Measurements from ENCODE around the gene JAK1. TPM values are rescaled to one million over a fixed set of nuclear protein-coding genes. Genes with fewer than 3 reads are reported as not detected.

Gene JAK1
- total and polyA plus RNA-seq, 2 donors (not counting 3 experiments of a cell fraction or from before 2014, with no cell fraction given), result 68.8 to 177 TPM

DNA sequence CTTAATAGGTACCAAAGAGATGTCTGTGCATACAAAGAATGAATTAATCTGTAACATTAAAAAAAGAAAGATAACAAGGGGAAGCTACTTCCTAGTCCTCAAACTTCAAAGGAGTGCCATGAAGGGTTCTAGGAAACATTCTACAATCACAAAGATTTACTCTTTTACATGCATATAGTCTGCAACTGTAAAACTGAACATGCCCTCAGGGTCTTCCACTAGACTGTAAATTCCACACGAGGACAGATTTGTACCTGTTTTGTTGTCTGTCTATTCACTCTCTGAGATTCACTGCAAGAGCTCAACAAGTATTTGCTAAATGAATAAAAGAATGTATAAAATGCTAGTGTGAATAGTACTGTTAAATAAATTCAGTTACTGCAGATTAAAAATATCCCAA is 4.4 kb downstream of the JAK1 start:
- H4K20me1 ChIP-seq (replicated peaks; ENCODE audit: control insufficient read depth, extremely low read depth, insufficient read depth, low read length), result no peaks in the 10 kb centered on the region
- intact Hi-C loops (cut with micrococcal nuclease) (loop anchor here (1.0 to 10.0 kb wide), 4 partner anchors 64 to 697 kb away; no protein-coding TSS in a partner anchor), dilution Hi-C loops (cut with MboI; ENCODE audit: extremely low pct_ligation_motif_present, low sequenced_read_pairs) (no loop called here)
- H3K4me2 ChIP-seq (ENCODE audit: insufficient read depth, low read length), result peak overlapping the region; percentile 2
- no peak overlapping the region for H3K27ac ChIP-seq (ENCODE audit: insufficient read depth, low read depth, low read length)
- H3K27me3 ChIP-seq (ENCODE audit: control insufficient read depth in 2 of 2, insufficient read depth in 2 of 2, low read length in 2 of 2), result no peaks in the 10 kb centered on the region
- H2AFZ ChIP-seq (ENCODE audit: low read depth, low read length), result no peak overlapping the region
- no TSS peak for BruUV-seq (replicated peaks)
- no peak overlapping the region for H3K4me3 ChIP-seq (replicated peaks in 1 of 3; ENCODE audit: insufficient read depth in 1 of 3, low read depth in 1 of 3, low read length in 3 of 3)
- CTCF ChIA-PET, result interaction anchor here (1.0 to 2.2 kb wide), 7 partner anchors 12 to 106 kb away, joined by 3 to 7 read pairs (median 5); no protein-coding TSS in a partner anchor
- POLR2A ChIA-PET, result no interaction called here
- FAIRE-seq, result no peak
- H3K9me1 ChIP-seq (replicated peaks; ENCODE audit: control insufficient read depth, extremely low read depth, insufficient read depth, low read length), result no peaks in the 10 kb centered on the region
- TF ChIP-seq EZH2 (IDR thresholded peaks at IDR 0.05; ENCODE audit: borderline replicate concordance, low read depth, low read length, severe bottlenecking), result no peak
- H3K79me2 ChIP-seq (ENCODE audit: control insufficient read depth, insufficient read depth, low read length), result peaks cover 90% of the 10 kb centered on the region
- no peaks in the 10 kb centered on the region for H3K36me3 ChIP-seq (ENCODE audit: control insufficient read depth in 2 of 2, extremely low read depth in 1 of 2, insufficient read depth in 2 of 2, low read length in 2 of 2)
- no peaks in the 10 kb centered on the region for H3K9me3 ChIP-seq (replicated peaks; ENCODE audit: control insufficient read depth, insufficient read depth, low read length)
- H3K9ac ChIP-seq (replicated peaks; ENCODE audit: extremely low read depth, insufficient read depth, low read length), result no peak overlapping the region
- peaks cover 31% of the 10 kb centered on the region for H3K4me1 ChIP-seq (ENCODE audit: control insufficient read depth, extremely low read depth, insufficient read depth, low read length)
- DNase-seq (ENCODE audit: low read depth, low spot score), result no peak

DNA sequence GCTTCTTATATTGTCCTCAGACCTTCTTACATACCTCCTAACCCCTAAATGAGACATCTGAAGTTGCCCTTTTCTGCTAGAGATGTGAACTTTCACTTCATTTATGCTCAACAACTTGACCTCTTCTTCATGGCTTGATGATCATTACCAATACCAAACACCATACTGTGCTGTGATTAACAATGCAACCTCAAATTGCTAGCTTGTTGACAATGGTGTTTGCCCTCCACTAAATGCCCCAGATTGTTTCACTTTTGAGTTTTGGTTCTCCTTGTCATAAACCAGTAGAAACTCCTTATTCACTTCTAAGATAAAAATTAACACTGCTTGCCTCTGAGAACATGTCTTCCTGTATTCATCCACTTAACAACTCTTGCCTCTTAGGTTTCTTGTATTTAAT is 5.6 kb downstream of the JAK1 start:
- POLR2A ChIA-PET, result no interaction called here
- Histone ChIP-seq H3K36me3 (ENCODE audit: control insufficient read depth in 2 of 2, extremely low read depth in 1 of 2, insufficient read depth in 2 of 2, low read length in 2 of 2) (no peaks in the 10 kb centered on the region), H3K9me3 (replicated peaks; ENCODE audit: control insufficient read depth, insufficient read depth, low read length) (no peaks in the 10 kb centered on the region), H3K9me1 (replicated peaks; ENCODE audit: control insufficient read depth, extremely low read depth, insufficient read depth, low read length) (no peaks in the 10 kb centered on the region), H3K4me2 (ENCODE audit: insufficient read depth, low read length) (no peak overlapping the region), H3K27me3 (ENCODE audit: control insufficient read depth in 2 of 2, insufficient read depth in 2 of 2, low read length in 2 of 2) (no peaks in the 10 kb centered on the region), H4K20me1 (replicated peaks; ENCODE audit: control insufficient read depth, extremely low read depth, insufficient read depth, low read length) (peaks cover 4% of the 10 kb centered on the region), H3K4me1 (ENCODE audit: control insufficient read depth, extremely low read depth, insufficient read depth, low read length) (peaks cover 29% of the 10 kb centered on the region), H3K79me2 (ENCODE audit: control insufficient read depth, insufficient read depth, low read length) (peaks cover 97% of the 10 kb centered on the region), H2AFZ (ENCODE audit: low read depth, low read length) (no peak overlapping the region), H3K9ac (replicated peaks; ENCODE audit: extremely low read depth, insufficient read depth, low read length) (no peak overlapping the region), H3K27ac (ENCODE audit: insufficient read depth, low read depth, low read length) (no peak overlapping the region), H3K4me3 (replicated peaks in 1 of 3; ENCODE audit: insufficient read depth in 1 of 3, low read depth in 1 of 3, low read length in 3 of 3) (no peak overlapping the region)
- DNase-seq (ENCODE audit: low read depth, low spot score) (no peak), FAIRE-seq (no peak)
- CTCF ChIA-PET, result interaction anchor here (1.4 to 2.0 kb wide), 2 partner anchors 26 to 62 kb away, joined by 3 to 7 read pairs; no protein-coding TSS in a partner anchor
- BruUV-seq (replicated peaks), result no TSS peak
- intact Hi-C loops (cut with micrococcal nuclease), result loop anchor here (10.0 kb wide), 1 partner anchor 696 kb away; no protein-coding TSS in a partner anchor
- TF ChIP-seq POLR2A (IDR thresholded peaks at IDR 0.05; ENCODE audit: low read depth, low read length) (no peak), JUN (IDR thresholded peaks at IDR 0.05; ENCODE audit: borderline replicate concordance, insufficient read depth, insufficient read length, low read depth) (no peak), POLR2AphosphoS5 (IDR thresholded peaks at IDR 0.05; ENCODE audit: insufficient read depth, low read depth, low read length) (no peak), EZH2 (IDR thresholded peaks at IDR 0.05; ENCODE audit: borderline replicate concordance, low read depth, low read length, severe bottlenecking) (no peak)
- TF ChIP-seq, protein P1, sequence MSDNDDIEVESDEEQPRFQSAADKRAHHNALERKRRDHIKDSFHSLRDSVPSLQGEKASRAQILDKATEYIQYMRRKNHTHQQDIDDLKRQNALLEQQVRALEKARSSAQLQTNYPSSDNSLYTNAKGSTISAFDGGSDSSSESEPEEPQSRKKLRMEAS (IDR thresholded peaks at IDR 0.05; ENCODE audit: insufficient read depth, insufficient read length), result no peak
- TF ChIP-seq, protein P2, sequence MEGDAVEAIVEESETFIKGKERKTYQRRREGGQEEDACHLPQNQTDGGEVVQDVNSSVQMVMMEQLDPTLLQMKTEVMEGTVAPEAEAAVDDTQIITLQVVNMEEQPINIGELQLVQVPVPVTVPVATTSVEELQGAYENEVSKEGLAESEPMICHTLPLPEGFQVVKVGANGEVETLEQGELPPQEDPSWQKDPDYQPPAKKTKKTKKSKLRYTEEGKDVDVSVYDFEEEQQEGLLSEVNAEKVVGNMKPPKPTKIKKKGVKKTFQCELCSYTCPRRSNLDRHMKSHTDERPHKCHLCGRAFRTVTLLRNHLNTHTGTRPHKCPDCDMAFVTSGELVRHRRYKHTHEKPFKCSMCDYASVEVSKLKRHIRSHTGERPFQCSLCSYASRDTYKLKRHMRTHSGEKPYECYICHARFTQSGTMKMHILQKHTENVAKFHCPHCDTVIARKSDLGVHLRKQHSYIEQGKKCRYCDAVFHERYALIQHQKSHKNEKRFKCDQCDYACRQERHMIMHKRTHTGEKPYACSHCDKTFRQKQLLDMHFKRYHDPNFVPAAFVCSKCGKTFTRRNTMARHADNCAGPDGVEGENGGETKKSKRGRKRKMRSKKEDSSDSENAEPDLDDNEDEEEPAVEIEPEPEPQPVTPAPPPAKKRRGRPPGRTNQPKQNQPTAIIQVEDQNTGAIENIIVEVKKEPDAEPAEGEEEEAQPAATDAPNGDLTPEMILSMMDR (IDR thresholded peaks at IDR 0.05; ENCODE audit: extremely low read depth in 1 of 2, insufficient read depth in 1 of 2, low read depth in 1 of 2, low read length in 2 of 2), result no peak
- dilution Hi-C loops (cut with MboI; ENCODE audit: extremely low pct_ligation_motif_present, low sequenced_read_pairs), result no loop called here

Data from endothelial cell of umbilical vein (primary cell).